ENCODE results near the gene FSTL3. TPM values are rescaled to one million over a fixed set of nuclear protein-coding genes. Genes with fewer than 3 reads are reported as not detected.
"Not testable (repeated sequence)": the region's sequence is repeated elsewhere in the genome, so short reads cannot be mapped to it uniquely, and the experiment has no call there.

FSTL3 gene
- total RNA-seq, 2 donors from 2014 or later, result 4.9 to 8.7 TPM

- DNase-seq (no peak), ATAC-seq (no peak)
- intact Hi-C loops (cut with DNase I, micrococcal nuclease), result no loop called here
Observed at GRCh38 chr19:723247-723646, 47.1 kb downstream of the FSTL3 start.

- ATAC-seq (no peak), DNase-seq (no peak)
- intact Hi-C loops (cut with DNase I, micrococcal nuclease), result no loop called here
Observed at GRCh38 chr19:723714-724113, 47.5 kb downstream of the FSTL3 start.

DNA sequence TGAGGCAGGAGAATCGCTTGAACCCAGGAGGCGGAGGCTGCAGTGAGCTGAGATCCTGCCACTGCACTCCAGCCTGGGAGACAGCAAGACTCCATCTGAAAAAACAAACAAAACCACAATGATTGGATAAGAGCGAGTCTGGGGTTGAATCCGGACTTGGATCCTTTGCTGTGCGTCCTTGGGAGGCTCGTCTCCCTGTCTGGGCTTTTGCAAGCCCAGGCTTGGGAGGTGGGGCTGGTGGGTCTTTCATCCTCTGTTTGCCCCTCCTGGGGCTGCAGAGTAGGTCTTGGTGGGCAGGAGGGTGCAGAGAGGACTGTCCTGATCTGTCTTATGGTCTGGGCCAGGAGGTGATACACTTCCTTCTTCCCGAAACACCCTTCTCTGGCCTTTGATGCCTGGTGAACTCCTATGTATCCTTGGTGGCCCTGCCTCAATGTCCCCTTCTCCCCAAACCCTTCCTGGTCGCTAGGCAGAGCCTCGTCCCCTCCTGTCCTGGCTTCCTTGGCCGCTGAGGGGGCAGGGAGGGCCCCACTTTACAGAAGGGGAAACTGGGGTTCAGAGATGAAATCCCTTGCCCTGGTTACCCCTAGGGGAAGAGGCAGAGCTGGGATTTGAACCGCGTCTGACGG is 49.4 kb downstream of the FSTL3 start:
- no peak for DNase-seq
- intact Hi-C loops (cut with DNase I, micrococcal nuclease), result no loop called here
- ATAC-seq, result no peak

DNA sequence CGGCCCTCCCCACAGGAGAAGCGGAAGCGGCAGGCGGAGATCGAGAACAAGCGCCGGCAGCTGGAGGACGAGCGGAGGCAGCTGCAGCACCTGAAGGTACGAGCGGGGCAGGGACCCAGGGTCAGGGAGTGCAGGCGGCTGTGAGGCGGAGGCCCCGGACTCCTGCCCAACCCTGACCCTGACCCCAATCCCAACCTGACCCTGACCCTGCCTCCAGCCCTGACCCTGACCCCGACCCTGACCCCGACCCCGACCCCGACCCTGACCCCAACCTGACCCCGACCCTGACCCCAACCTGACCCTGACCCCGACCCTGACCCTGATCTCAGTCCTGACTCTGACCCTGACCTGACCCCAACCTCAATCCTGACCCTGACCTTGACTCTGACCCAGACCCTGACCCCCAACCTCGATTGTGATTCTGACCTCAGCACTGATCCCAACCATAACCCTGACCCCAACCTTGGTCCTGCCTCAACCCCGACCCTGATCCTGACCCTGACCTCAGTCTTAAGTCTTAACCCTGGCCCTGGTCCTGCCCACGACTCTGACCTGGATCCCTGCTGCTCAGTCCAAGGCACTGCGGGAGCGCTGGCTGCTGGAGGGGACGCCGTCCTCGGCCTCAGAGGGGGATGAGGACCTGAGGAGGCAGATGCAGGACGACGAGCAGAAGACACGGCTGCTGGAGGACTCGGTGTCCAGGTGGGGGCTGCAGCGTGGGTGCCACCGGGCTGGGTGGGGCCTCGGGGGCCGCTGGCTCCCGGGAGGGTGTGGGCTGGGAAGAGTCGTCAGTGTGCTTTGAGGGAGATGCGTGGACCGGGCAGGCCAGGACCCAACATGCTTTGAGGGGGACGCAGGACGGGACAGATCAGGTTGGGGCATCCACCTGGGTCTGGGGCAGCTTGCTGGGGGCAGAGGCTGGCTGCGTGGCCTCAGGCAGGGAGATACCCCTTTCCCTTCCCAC is 51.1 kb downstream of the FSTL3 start:
- DNase-seq (no peak), ATAC-seq (no peak)
- intact Hi-C loops (cut with DNase I, micrococcal nuclease), result no loop called here

DNA sequence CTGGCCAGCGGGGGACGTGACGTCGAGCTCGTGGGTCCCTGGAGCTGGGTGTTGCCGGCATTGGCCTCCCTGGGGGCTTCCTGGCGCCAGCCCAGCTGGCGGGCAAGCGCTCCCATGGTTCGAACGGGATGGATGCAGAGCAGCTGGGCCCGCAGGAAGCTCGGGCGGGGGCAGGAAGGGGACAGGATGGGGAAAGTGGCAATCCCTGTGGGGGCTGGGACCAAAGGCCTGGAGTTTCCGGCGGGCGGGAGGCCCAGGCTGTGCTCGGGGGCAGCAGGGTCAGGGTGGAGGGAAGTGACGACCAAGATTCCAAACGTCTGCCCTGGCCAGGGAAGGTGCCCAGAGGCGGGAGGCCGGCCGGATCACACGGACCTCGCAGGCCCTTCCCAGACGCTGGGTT is 51.8 kb downstream of the FSTL3 start:
- ATAC-seq (no peak), DNase-seq (no peak)

DNA sequence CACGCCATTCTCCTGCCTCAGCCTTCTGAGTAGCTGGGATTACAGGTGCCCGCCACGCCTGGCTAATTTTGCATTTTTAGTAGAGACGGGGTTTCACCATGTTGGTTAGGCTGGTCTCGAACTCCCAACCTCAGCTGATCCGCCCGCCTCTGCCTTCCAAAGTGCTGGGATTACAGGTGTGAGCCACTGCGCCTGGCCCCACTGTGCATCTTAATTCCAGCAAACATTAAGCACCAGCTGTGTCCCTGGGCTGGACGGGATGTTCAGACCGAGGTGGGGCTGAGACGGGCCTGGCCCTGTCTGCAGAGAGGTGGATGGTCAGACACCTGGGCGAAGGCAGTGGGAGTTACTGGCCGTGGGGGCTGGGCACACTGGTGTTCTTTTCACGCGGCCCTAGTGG is 53.4 kb downstream of the FSTL3 start:
- ATAC-seq; DNase-seq; intact Hi-C loops (cut with DNase I, micrococcal nuclease): not testable (repeated sequence)

More for the DNA sequence above, 51.8 kb downstream of the FSTL3 start:
- intact Hi-C loops (cut with DNase I, micrococcal nuclease), result no loop called here

GRCh38 chr19:729965-730668 is 53.9 kb downstream of the FSTL3 start:
- intact Hi-C loops (cut with DNase I, micrococcal nuclease), result loop anchor here in 1 of 2 donors (5.0 to 10.0 kb wide), 2 partner anchors 58 to 145 kb away; partner anchors contain the start of gene HCN2
- DNase-seq, result no peak
- no peak for ATAC-seq

- DNase-seq (no peak), ATAC-seq (no peak)
- intact Hi-C loops (cut with DNase I, micrococcal nuclease), result loop anchor here in 1 of 2 donors (5.0 to 10.0 kb wide), 2 partner anchors 59 to 146 kb away; partner anchors contain the start of gene HCN2
Observed at GRCh38 chr19:731000-731399, 54.8 kb downstream of the FSTL3 start.

DNA sequence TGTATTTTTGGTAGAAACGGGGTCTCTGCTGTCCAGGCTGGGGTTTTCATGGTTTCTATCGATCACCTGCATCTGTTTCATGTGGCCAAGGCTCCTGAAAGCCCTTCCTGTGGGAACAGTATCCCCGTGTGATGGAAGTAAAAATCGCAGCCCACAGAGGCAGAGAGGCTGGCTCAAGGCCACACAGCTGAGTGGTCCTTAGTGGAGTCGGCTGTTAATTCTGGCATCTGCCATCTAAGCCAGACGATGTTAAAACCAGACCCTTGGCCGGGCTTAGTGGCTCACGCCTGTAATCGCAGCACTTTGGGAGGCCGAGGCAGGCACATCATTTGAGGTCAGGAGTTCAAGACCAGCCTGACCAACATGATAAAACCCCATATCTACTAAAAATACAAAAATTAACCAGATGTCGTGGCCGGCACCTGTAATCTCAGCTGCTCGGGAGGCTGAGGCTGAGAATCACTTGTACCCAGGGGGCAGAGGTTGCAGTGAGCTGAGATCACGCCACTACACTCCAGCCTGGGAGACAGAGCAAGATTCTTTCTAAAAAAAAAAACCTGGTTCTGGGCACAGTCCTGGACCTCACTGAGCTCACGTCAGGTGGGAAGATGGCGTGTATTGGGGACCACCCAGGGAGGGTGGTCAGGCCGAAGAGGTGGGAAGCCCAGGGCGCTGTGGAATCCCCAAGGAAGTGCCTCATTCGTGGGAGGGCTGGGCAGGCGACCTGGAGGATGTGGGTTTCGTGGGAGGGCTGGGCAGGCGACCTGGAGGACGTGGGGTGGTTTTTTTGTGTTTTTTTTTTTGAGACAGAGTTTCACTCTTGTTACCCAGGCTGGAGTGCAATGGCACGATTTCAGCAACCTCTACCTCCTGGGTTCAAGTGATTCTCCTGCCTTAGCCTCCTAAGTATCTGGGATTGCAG is 56.2 kb downstream of the FSTL3 start:
- no peak for DNase-seq
- intact Hi-C loops (cut with DNase I, micrococcal nuclease), result loop anchor here (2.0 to 10.0 kb wide), 3 partner anchors 60 to 148 kb away; partner anchors contain the start of gene HCN2 (in 1 of the 2)
- ATAC-seq, result no peak

Other genes starting within 250 kb of the FSTL3 start
- 1 to 10 TPM; 4.7 to 9.4 TPM for gene SHC2, start 215.4 kb upstream of the FSTL3 start, total RNA-seq
- gene MADCAM1, start 179.9 kb upstream of the FSTL3 start, total RNA-seq, result 1 to 10 TPM; 3.1 to 5.9 TPM
- 10 to 100 TPM; 17.4 to 19.9 TPM for gene TPGS1, start 168.9 kb upstream of the FSTL3 start, total RNA-seq
- 10 to 100 TPM; 62.4 to 67.6 TPM for gene CDC34, start 144.6 kb upstream of the FSTL3 start, total RNA-seq
- gene GZMM, start 132.3 kb upstream of the FSTL3 start, total RNA-seq, result under 1 TPM in 1 of 2 donors, not detected in 1; 0.67 TPM
- 1,000 to 10,000 TPM in 1 of 2 donors, 100 to 1,000 TPM in 1; 751 to 1,370 TPM for gene BSG, start 103.8 kb upstream of the FSTL3 start, total RNA-seq
- gene HCN2, start 86.5 kb upstream of the FSTL3 start, total RNA-seq, result under 1 TPM; 0.15 to 0.39 TPM
- gene POLRMT, start 42.9 kb upstream of the FSTL3 start, total RNA-seq, result 10 to 100 TPM; 52.7 to 64.6 TPM
- gene FGF22, start 36.5 kb upstream of the FSTL3 start, total RNA-seq, result not detected
- 10 to 100 TPM; 60.1 to 73.1 TPM for gene RNF126, start 13.2 kb upstream of the FSTL3 start, total RNA-seq
- gene PRSS57, start 19.1 kb downstream of the FSTL3 start, total RNA-seq, result not detected
- gene PALM, start 32.5 kb downstream of the FSTL3 start, total RNA-seq, result 10 to 100 TPM in 1 of 2 donors, 1 to 10 TPM in 1; 8.7 to 11.9 TPM
- gene MISP, start 74.7 kb downstream of the FSTL3 start, total RNA-seq, result 100 to 1,000 TPM; 414 to 461 TPM
- 100 to 1,000 TPM; 253 to 306 TPM for gene PTBP1, start 121.1 kb downstream of the FSTL3 start, total RNA-seq
- not detected for gene PLPPR3, start 145.6 kb downstream of the FSTL3 start, total RNA-seq
- not detected for gene AZU1, start 151.4 kb downstream of the FSTL3 start, total RNA-seq
- not detected for gene PRTN3, start 164.6 kb downstream of the FSTL3 start, total RNA-seq
- under 1 TPM in 1 of 2 donors, not detected in 1; 0.81 TPM for gene ELANE, start 175.9 kb downstream of the FSTL3 start, total RNA-seq
- 100 to 1,000 TPM in 1 of 2 donors, 10 to 100 TPM in 1; 57.0 to 136 TPM for gene CFD, start 183.3 kb downstream of the FSTL3 start, total RNA-seq
- 10 to 100 TPM; 63.1 to 70.6 TPM for gene MED16, start 216.8 kb downstream of the FSTL3 start, total RNA-seq
- gene RNU6-9, start 217.1 kb downstream of the FSTL3 start, total RNA-seq, result not detected
- 10 to 100 TPM; 54.6 to 66.4 TPM for gene R3HDM4, start 236.8 kb downstream of the FSTL3 start, total RNA-seq
- not detected for gene KISS1R, start 240.9 kb downstream of the FSTL3 start, total RNA-seq
- gene ARID3A, start 249.6 kb downstream of the FSTL3 start, total RNA-seq, result 10 to 100 TPM; 10.7 to 11.6 TPM

All from left colon (tissue), 2 donors.